ENCODE results near the gene NKAIN1. TPM values are rescaled to one million over a fixed set of nuclear protein-coding genes. Genes with fewer than 3 reads are reported as not detected.

The NKAIN1 gene
- total RNA-seq, 1 donor from 2014 or later = 9.4 TPM

DNA sequence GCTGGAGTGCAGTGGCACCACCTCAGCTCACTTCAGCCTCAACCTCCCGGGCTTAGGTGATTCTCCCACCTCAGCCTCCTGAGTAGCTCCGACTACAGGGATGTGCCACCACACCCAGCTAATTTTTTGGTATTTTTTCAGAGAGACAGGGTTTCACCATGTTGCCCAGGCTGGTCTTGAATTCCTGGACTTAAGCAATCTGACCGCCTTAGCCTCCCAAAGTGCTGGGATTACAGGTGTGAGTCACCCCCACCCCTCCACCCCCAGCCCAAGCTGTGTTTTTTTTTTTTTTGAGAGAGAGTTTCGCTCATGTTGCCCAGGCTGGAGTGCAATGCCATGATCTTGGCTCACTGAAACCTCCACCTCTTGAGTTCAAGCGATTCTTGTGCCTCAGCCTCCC, 75.4 kb downstream of the NKAIN1 start:
- TF ChIP-seq, protein P1, sequence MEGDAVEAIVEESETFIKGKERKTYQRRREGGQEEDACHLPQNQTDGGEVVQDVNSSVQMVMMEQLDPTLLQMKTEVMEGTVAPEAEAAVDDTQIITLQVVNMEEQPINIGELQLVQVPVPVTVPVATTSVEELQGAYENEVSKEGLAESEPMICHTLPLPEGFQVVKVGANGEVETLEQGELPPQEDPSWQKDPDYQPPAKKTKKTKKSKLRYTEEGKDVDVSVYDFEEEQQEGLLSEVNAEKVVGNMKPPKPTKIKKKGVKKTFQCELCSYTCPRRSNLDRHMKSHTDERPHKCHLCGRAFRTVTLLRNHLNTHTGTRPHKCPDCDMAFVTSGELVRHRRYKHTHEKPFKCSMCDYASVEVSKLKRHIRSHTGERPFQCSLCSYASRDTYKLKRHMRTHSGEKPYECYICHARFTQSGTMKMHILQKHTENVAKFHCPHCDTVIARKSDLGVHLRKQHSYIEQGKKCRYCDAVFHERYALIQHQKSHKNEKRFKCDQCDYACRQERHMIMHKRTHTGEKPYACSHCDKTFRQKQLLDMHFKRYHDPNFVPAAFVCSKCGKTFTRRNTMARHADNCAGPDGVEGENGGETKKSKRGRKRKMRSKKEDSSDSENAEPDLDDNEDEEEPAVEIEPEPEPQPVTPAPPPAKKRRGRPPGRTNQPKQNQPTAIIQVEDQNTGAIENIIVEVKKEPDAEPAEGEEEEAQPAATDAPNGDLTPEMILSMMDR (IDR thresholded peaks at IDR 0.05; ENCODE audit: unreplicated experiment) = no peak
- no peak for DNase-seq (ENCODE audit: low spot score in 2 of 2, unreplicated experiment in 2 of 2)
- Mint-ChIP-seq H3K27me3 (ENCODE audit: low read depth) (no peaks in the 10 kb centered on the region), H3K36me3 (no peaks in the 10 kb centered on the region), H3K27ac (no peak overlapping the region), H3K4me1 (peaks cover 6% of the 10 kb centered on the region), H3K4me3 (no peak overlapping the region), H3K9me3 (no peaks in the 10 kb centered on the region)

DNA sequence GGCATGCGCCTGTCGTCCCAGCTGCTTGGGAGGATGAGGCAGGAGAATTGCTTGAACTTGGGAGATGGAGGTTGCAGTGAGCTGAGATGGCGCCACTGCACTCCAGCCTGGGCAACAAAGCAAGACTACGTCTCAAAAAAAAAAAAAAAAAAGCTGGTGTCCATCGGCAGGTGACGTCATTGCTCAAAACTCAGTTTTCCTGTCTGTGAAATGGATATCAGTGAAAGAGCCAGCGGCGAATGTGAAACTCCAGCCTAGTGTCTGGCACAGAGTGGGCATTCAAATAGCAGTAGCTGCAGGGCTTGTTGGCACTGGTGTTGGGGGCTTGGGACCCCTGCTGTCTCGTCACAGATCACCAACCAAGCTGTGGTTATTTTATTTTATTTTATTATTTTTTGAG, 75.8 kb downstream of the NKAIN1 start:
- TF ChIP-seq, protein P1 (IDR thresholded peaks at IDR 0.05; ENCODE audit: unreplicated experiment) = no peak
- H3K4me3 Mint-ChIP-seq = no peak overlapping the region
- H3K27ac Mint-ChIP-seq = no peak overlapping the region

DNA sequence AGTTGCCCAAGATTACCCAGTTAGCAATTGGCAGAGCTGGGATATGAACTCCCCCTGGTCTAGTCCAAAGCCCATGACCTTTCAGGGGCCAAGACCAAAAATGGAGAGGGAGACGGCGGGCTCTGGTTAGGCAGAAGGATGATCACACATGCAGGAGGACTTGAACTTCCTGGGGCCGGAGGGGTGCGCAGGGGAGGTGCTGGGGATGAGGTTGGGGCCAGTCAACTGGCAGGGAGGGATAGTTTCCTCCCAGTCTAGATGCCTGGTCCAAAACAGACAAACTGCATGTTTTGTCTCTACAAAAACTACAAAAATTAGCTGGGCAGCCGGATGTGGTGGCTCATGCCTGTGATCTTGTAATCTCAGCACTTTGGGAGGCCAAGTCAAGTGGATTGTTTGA, 78.1 kb downstream of the NKAIN1 start:
- H3K4me3 Mint-ChIP-seq = peak overlapping the region; percentile 37
- H3K36me3 Mint-ChIP-seq = no peaks in the 10 kb centered on the region
- H3K4me1 Mint-ChIP-seq = peaks cover 6% of the 10 kb centered on the region
- no peak for DNase-seq (ENCODE audit: low spot score in 2 of 2, unreplicated experiment in 2 of 2)
- H3K9me3 Mint-ChIP-seq = no peaks in the 10 kb centered on the region
- TF ChIP-seq, protein P1 (IDR thresholded peaks at IDR 0.05; ENCODE audit: unreplicated experiment) = no peak
- H3K27ac Mint-ChIP-seq = no peak overlapping the region
- H3K27me3 Mint-ChIP-seq (ENCODE audit: low read depth) = no peaks in the 10 kb centered on the region

More for the DNA sequence above, 75.8 kb downstream of the NKAIN1 start:
- Mint-ChIP-seq H3K4me1 (peaks cover 6% of the 10 kb centered on the region), H3K27me3 (ENCODE audit: low read depth) (no peaks in the 10 kb centered on the region), H3K9me3 (no peaks in the 10 kb centered on the region), H3K36me3 (no peaks in the 10 kb centered on the region)
- DNase-seq (ENCODE audit: low spot score in 2 of 2, unreplicated experiment in 2 of 2) = no peak

DNA sequence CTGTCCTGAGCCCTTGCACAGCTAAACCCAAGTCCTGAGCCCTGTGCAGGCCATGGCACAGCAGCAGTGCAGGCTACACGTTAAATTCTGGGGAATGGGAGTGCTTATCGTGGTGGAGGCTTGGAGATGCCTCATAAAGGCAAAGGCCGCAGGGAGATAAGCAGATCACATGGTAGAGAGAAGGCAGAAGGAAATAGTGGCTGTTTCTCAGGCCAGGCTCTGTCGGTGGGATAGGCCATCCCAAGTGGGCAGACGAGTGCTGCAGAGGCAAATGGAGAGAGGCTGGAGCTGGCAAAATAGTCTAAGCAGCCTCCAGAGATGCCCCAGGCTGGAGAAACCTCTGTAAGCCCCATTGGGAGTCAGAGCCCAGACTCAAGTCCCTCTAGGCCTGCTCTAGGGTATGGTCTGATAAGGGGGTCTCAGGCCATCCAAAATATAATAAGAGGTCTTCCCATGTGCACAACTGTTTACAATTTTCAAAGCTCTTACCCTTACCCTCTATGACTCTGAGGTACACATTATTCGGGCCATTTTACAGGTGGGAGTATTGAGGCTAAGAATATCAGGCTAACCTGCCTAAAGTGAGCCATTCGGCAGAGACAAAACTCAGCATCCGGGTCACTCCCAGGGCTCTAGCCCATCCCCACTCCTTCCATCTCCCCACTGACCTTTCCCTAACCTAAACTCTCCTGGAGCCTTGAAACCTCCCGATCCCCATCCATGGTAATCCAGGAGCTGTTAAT, 79.6 kb downstream of the NKAIN1 start:
- H3K27ac Mint-ChIP-seq = no peak overlapping the region
- TF ChIP-seq, protein P1 (IDR thresholded peaks at IDR 0.05; ENCODE audit: unreplicated experiment) = no peak
- no peaks in the 10 kb centered on the region for H3K27me3 Mint-ChIP-seq (ENCODE audit: low read depth)
- H3K9me3 Mint-ChIP-seq = no peaks in the 10 kb centered on the region
- H3K4me1 Mint-ChIP-seq = peaks cover 11% of the 10 kb centered on the region
- no peak for DNase-seq (ENCODE audit: low spot score in 2 of 2, unreplicated experiment in 2 of 2)
- no peak overlapping the region for H3K4me3 Mint-ChIP-seq
- H3K36me3 Mint-ChIP-seq = no peaks in the 10 kb centered on the region

DNA sequence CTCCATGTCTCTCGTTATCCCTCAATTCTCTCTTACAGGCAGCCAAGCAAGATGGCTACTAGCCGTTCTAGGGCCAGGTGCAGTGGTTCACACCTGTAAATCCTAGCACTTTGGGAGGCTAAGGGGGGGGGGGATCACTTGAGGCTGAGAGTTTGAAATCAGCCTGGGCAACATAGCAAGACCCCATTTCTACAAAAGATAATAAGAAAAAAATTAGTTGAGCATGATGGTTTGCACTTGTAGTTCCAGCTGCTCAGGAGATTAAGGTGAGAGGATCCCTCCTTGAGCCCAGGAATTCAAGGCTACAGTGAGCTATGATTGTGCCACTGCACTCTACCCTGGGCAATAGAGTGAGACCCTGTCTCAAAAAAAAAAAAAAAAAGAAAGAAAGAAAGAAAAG, 80.4 kb downstream of the NKAIN1 start:
- no peak overlapping the region for H3K27ac Mint-ChIP-seq
- H3K9me3 Mint-ChIP-seq = no peaks in the 10 kb centered on the region
- peaks cover 13% of the 10 kb centered on the region for H3K4me1 Mint-ChIP-seq
- H3K27me3 Mint-ChIP-seq (ENCODE audit: low read depth) = no peaks in the 10 kb centered on the region
- H3K36me3 Mint-ChIP-seq = no peaks in the 10 kb centered on the region
- no peak overlapping the region for H3K4me3 Mint-ChIP-seq
- DNase-seq (ENCODE audit: low spot score in 2 of 2, unreplicated experiment in 2 of 2) = no peak
- TF ChIP-seq, protein P1 (IDR thresholded peaks at IDR 0.05; ENCODE audit: unreplicated experiment) = no peak
